Peyer's patch (tissue), 4 donors: ENCODE results near the gene CFAP73. TPM values are rescaled to one million over a fixed set of nuclear protein-coding genes. Genes with fewer than 3 reads are reported as not detected.

Experiments used
- DNase-seq, 3 donors: peaks; one replicate each; pipeline ENCODE4 v3.0.0-alpha.2; 2017 to 2019
- H3K27ac ChIP-seq, 4 donors: fragments of 200-600 bp; sonication (generic); one replicate each; pipeline ENCODE4 v1.5.1; 2016 to 2019
- H3K27me3 ChIP-seq, 2 donors: fragments of 200-600 bp; sonication (generic); one replicate each; pipeline ENCODE4 v1.5.1; 2019
- H3K36me3 ChIP-seq, 3 donors: fragments of 200-600 bp; sonication (generic); one replicate each; pipeline ENCODE4 v1.5.1; 2016 to 2019
- H3K4me1 ChIP-seq, 4 donors: fragments of 200-600 bp; sonication (generic); one replicate each; pipeline ENCODE4 v1.5.1; 2016 to 2019
- H3K4me3 ChIP-seq, 4 donors: fragments of 200-600 bp; sonication (generic); 1 replicate in 3 of 4; 2 replicates in 1 of 4; pipeline ENCODE4 v1.5.1; 2016 to 2019; ENCODE audit warnings: mild to moderate bottlenecking in 1 of 4
- H3K9me3 ChIP-seq, 4 donors: fragments of 200-600 bp; sonication (generic); one replicate each; pipeline ENCODE4 v1.5.1; 2016 to 2019; ENCODE audit warnings: mild to moderate bottlenecking in 1 of 4
- CTCF ChIP-seq, 6 experiments: fragments of 450-650 bp in 4 of 6; fragments of 200-600 bp in 2 of 6; sonication (generic) in 1 of 6; IDR thresholded peaks; one replicate each; pipeline ENCODE4 v1.5.1; 2017 to 2019; ENCODE audit warnings: antibody characterized with exemption in 6 of 6, mild to moderate bottlenecking in 3 of 6, moderate library complexity in 1 of 6
- POLR2A ChIP-seq, 2 donors: fragments of 450-650 bp; IDR thresholded peaks; one replicate each; pipeline ENCODE4 v1.5.1; 2017; ENCODE audit warnings: antibody characterized with exemption in 2 of 2, mild to moderate bottlenecking in 2 of 2, moderate library complexity in 2 of 2
- total RNA-seq, 4 donors: library from RNA; depleted of rRNA; stranded (reverse); fragments of >200 nt; gene quantifications; one replicate each; pipeline ENCODE4 v1.1.0, GENCODE V29; 2016

Gene CFAP73
- total RNA-seq: not detected

GRCh38 chr12:113149361-113150150 lies at the start of gene CFAP73:
TSS of gene CFAP73 (plus strand) at chr12:113149724. CDS start at chr12:113149858, 134 bp downstream.
- Histone ChIP-seq H3K4me3 (no peak within 1 kb of the TSS), H3K36me3 (no peaks in the 10 kb centered on the region), H3K27me3 (peaks cover 0 to 3% of the 10 kb centered on the region in 2 donors), H3K9me3 (no peaks in the 10 kb centered on the region), H3K4me1 (peaks cover 0 to 21% (median 9%) of the 10 kb centered on the region in 4 donors), H3K27ac (peak within 1 kb of the TSS in 2 of 4 donors; percentile 4 to 30)
- DNase-seq: peak in 2 of 3 donors; percentile 65 to 75
- TF ChIP-seq CTCF (IDR thresholded peaks at IDR 0.05) (no peak), POLR2A (IDR thresholded peaks at IDR 0.05) (no peak)

GRCh38 chr12:113099764-113100163 lies 49.8 kb upstream of the CFAP73 start:
- Histone ChIP-seq H3K36me3 (no peaks in the 10 kb centered on the region), H3K27ac (no peak overlapping the region), H3K27me3 (no peaks in the 10 kb centered on the region), H3K9me3 (no peaks in the 10 kb centered on the region), H3K4me1 (peaks cover 0 to 8% (median 4%) of the 10 kb centered on the region in 4 donors), H3K4me3 (no peak overlapping the region)
- DNase-seq: no peak
- TF ChIP-seq CTCF (IDR thresholded peaks at IDR 0.05) (no peak), POLR2A (IDR thresholded peaks at IDR 0.05) (no peak)

DNA sequence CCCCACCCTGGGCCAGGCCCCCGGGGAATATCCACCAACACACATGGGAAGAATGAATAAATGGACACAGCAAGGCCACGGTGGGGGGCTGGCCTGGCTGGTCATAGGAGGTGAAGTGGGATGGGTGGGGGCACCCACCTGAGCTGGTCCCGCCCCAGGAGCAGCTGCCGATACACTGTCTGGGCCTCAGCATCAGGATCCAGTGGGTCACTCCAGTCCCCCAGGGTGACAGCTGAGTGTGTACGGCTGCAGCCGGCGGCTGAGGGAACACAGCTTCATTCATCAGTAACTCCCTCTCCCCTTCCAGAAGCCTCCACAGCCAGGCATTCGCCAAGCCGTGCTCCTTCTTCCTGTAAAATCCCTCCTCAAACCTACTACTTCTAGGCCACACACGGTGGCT lies 47.8 kb upstream of the CFAP73 start:
- H3K9me3 ChIP-seq: no peaks in the 10 kb centered on the region
- TF ChIP-seq POLR2A (IDR thresholded peaks at IDR 0.05): no peak
- TF ChIP-seq CTCF (IDR thresholded peaks at IDR 0.05): no peak
- no peak overlapping the region for H3K4me3 ChIP-seq
- peaks cover 0 to 8% (median 4%) of the 10 kb centered on the region in 4 donors for H3K4me1 ChIP-seq
- DNase-seq: no peak
- no peaks in the 10 kb centered on the region for H3K27me3 ChIP-seq
- H3K36me3 ChIP-seq: no peaks in the 10 kb centered on the region
- H3K27ac ChIP-seq: no peak overlapping the region

DNA sequence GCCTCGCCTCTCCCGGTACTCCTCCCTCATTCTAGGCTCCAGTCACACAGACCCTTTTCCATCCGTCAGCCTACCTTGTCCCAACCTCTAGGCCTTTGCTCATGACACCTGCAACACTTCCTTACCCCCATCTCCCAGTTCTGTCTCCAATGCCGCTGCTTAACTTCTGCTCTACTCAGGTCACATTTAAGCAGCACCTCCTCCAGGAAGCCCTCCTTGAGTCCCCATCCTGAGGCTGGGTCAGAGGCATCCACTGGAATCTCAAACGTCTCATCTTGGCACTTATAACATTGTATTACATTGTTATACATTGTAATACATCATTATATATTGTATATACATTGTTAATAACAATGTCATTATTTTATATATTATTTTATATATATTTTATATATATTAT lies 46.7 kb upstream of the CFAP73 start:
- no peak overlapping the region for H3K4me3 ChIP-seq
- H3K36me3 ChIP-seq: no peaks in the 10 kb centered on the region
- no peak overlapping the region for H3K27ac ChIP-seq
- TF ChIP-seq CTCF (IDR thresholded peaks at IDR 0.05) (no peak), POLR2A (IDR thresholded peaks at IDR 0.05) (no peak)
- H3K27me3 ChIP-seq: no peaks in the 10 kb centered on the region
- H3K4me1 ChIP-seq: peaks cover 0 to 8% (median 4%) of the 10 kb centered on the region in 4 donors
- no peaks in the 10 kb centered on the region for H3K9me3 ChIP-seq
- DNase-seq: no peak

- Histone ChIP-seq H3K27me3 (no peaks in the 10 kb centered on the region), H3K4me1 (peaks cover 0 to 8% (median 0%) of the 10 kb centered on the region in 4 donors), H3K36me3 (no peaks in the 10 kb centered on the region), H3K27ac (peak overlapping the region in 2 of 4 donors; percentile 11 to 63), H3K4me3 (peak overlapping the region; percentile 25 to 50 (median 38)), H3K9me3 (no peaks in the 10 kb centered on the region)
- DNase-seq: peak in 2 of 3 donors; percentile 75 to 82
- TF ChIP-seq CTCF (IDR thresholded peaks at IDR 0.05) (peak in 1 of 6 experiments; percentile 6), POLR2A (IDR thresholded peaks at IDR 0.05) (no peak)
Observed at GRCh38 chr12:113103756-113104450, 45.6 kb upstream of the CFAP73 start.
